Activated CD8-positive, alpha-beta memory T cell treated with anti-CD3 and anti-CD28 coated beads, Interleukin-2, amount 50 U/mL, for 24 hours (primary cell): ENCODE data around the gene AFDN.
"Not testable (repeated sequence)": the region's sequence is repeated elsewhere in the genome, so short reads cannot be mapped to it uniquely, and the experiment has no call there.

Source experiments
- DNase-seq: peaks from one replicate; pipeline ENCODE4 v3.0.0-alpha.2; 2020; ENCODE audit errors: extremely low read depth

Gene AFDN

GRCh38 chr6:167951781-167952511 lies 125.2 kb downstream of the AFDN start:
- no peak for DNase-seq

- no peak for DNase-seq
Measured at GRCh38 chr6:167952512-167952859, 125.8 kb downstream of the AFDN start.

GRCh38 chr6:167953551-167953950 lies 126.8 kb downstream of the AFDN start:
- no peak for DNase-seq

- no peak for DNase-seq
Measured at GRCh38 chr6:167954151-167954550, 127.4 kb downstream of the AFDN start.

- no peak for DNase-seq
Measured at GRCh38 chr6:167956491-167956890, 129.8 kb downstream of the AFDN start.

- DNase-seq: no peak
Measured at GRCh38 chr6:167956983-167957492, 130.3 kb downstream of the AFDN start.

- DNase-seq: no peak
Measured at GRCh38 chr6:167957626-167958025, 130.9 kb downstream of the AFDN start.

GRCh38 chr6:167960579-167960978 lies 133.9 kb downstream of the AFDN start:
- DNase-seq: no peak

GRCh38 chr6:167962711-167963110 lies 136.0 kb downstream of the AFDN start:
- DNase-seq: no peak

- no peak for DNase-seq
Measured at GRCh38 chr6:167963589-167964057, 136.9 kb downstream of the AFDN start.

- DNase-seq: no peak
Measured at GRCh38 chr6:167965592-167966539, 139.2 kb downstream of the AFDN start.

- no peak for DNase-seq
Measured at GRCh38 chr6:167966540-167966905, 139.8 kb downstream of the AFDN start.

GRCh38 chr6:167968091-167968490 lies 141.4 kb downstream of the AFDN start:
- no peak for DNase-seq

GRCh38 chr6:167970230-167970629 lies 143.5 kb downstream of the AFDN start:
- no peak for DNase-seq

GRCh38 chr6:167972193-167972592 lies 145.5 kb downstream of the AFDN start:
- no peak for DNase-seq

GRCh38 chr6:167973148-167973885 lies 146.6 kb downstream of the AFDN start:
- DNase-seq: no peak

GRCh38 chr6:167974640-167975344 lies 148.1 kb downstream of the AFDN start:
- no peak for DNase-seq

GRCh38 chr6:167975458-167975857 lies 148.7 kb downstream of the AFDN start:
- DNase-seq: no peak

GRCh38 chr6:167976116-167976657 lies 149.5 kb downstream of the AFDN start:
- not testable (repeated sequence) for DNase-seq

GRCh38 chr6:167976708-167977107 lies 150.0 kb downstream of the AFDN start:
- no peak for DNase-seq
